A549 (cell line): ENCODE measurements around the gene ADD3. TPM values are rescaled to one million over a fixed set of nuclear protein-coding genes. Genes with fewer than 3 reads are reported as not detected.

Experiments used
- ATAC-seq, 2 experiments: fragments of 200-7000 bp in 1 of 2; fragments of >200 bp in 1 of 2; cut with Nextera tagmentation in 1 of 2; cut with Tn5 transposase in 1 of 2; 3 replicates each; pipeline versions ENCODE4 v1.8.0 to v1.9.1; 2018 to 2020; ENCODE audit warnings: mild to moderate bottlenecking in 1 of 2, moderate library complexity in 1 of 2
- CTCF ChIA-PET: fragments of 300-600 bp; sonication (Branson Sonifier 250); formaldehyde crosslinking; extraction: SDS; loops from one replicate; lab custom pipeline; 2021; ENCODE audit warnings: antibody characterized with exemption, inconsistent platforms; lab: Yijun Ruan, JAX
- POLR2A ChIA-PET: fragments of 350-600 bp; formaldehyde crosslinking; extraction: SDS; loops from one replicate; lab custom pipeline; 2021; ENCODE audit warnings: antibody characterized with exemption, inconsistent platforms; lab: Yijun Ruan, JAX
- DNase-seq, 2 experiments: peaks; one replicate each; pipeline versions ENCODE4 v3.0.0 to v3.0.0-alpha.2; 2011 to 2016; ENCODE audit warnings: low read depth in 1 of 2, low spot score in 1 of 2
- FAIRE-seq: peaks from 2 replicates; lab custom pipeline; 2011; peaks lifted over from hg19 to GRCh38; lab: Jason Lieb, UNC
- H3K27ac ChIP-seq, 2 experiments: fragments of >200 bp; sonication (Bioruptor Twin); formaldehyde crosslinking; 3 replicates each; pipeline ENCODE4 v1.5.1; 2016 to 2017
- H3K4me1 ChIP-seq: fragments of >200 bp; sonication (Bioruptor Twin); formaldehyde crosslinking; 3 replicates; pipeline ENCODE4 v1.6.1; 2016
- H3K4me2 ChIP-seq: fragments of >200 bp; sonication (Bioruptor Twin); formaldehyde crosslinking; 3 replicates; pipeline ENCODE4 v1.6.1; 2016
- H3K4me3 ChIP-seq: fragments of >200 bp; sonication (Bioruptor Twin); formaldehyde crosslinking; 3 replicates; pipeline ENCODE4 v1.5.1; 2016
- H3K9me3 ChIP-seq: fragments of >200 bp; sonication (Bioruptor Twin); formaldehyde crosslinking; 3 replicates; pipeline ENCODE4 v1.6.1; 2016
- BHLHE40 ChIP-seq: IDR thresholded peaks from 2 replicates; pipeline ENCODE4 v1.6.1; 2012; ENCODE audit warnings: low read depth, low read length, inconsistent platforms
- CBX8 ChIP-seq: fragments of 200-600 bp; sonication (generic); IDR thresholded peaks from 2 replicates; pipeline ENCODE4 v1.6.1; 2016
- CHD2 ChIP-seq: fragments of 150-350 bp; IDR thresholded peaks from 2 replicates; pipeline ENCODE4 v1.6.1; 2014; ENCODE audit warnings: low read length; ENCODE audit not compliant: partially characterized antibody
- EHF ChIP-seq: fragments of 250-450 bp; sonication (Bioruptor Pico); IDR thresholded peaks from 2 replicates; pipeline ENCODE4 v1.5.0; 2020; ENCODE audit warnings: mild to moderate bottlenecking
- EHMT2 ChIP-seq: fragments of 200-600 bp; sonication (generic); IDR thresholded peaks from 2 replicates; pipeline ENCODE4 v1.6.1; 2016; ENCODE audit warnings: antibody characterized with exemption, low read depth, mild to moderate bottlenecking, moderate library complexity
- EP300 ChIP-seq, 2 experiments: fragments of >200 bp; sonication (Bioruptor Twin); formaldehyde crosslinking; IDR thresholded peaks; 2 replicates in 1 of 2; 3 replicates in 1 of 2; pipeline ENCODE4 v1.6.1; 2016 to 2017
- FOSL2 ChIP-seq, 2 experiments: fragments of 450-650 bp in 1 of 2; fragments of >200 bp in 1 of 2; sonication (Bioruptor Twin) in 1 of 2; formaldehyde crosslinking; IDR thresholded peaks; 2 replicates each; pipeline versions ENCODE4 v1.5.0 to v1.6.1; 2016 to 2020; ENCODE audit warnings: mild to moderate bottlenecking in 1 of 2, moderate library complexity in 1 of 2
- HEYL ChIP-seq: fragments of 250-450 bp; sonication (Bioruptor Pico); IDR thresholded peaks from 2 replicates; pipeline ENCODE4 v1.8.0; 2021; ENCODE audit warnings: mild to moderate bottlenecking, moderate library complexity
- MAX ChIP-seq: IDR thresholded peaks from 2 replicates; pipeline ENCODE4 v1.6.1; 2012
- NR3C1 ChIP-seq: fragments of >200 bp; sonication (Bioruptor Twin); formaldehyde crosslinking; IDR thresholded peaks from 3 replicates; pipeline ENCODE4 v1.6.1; 2017
- PHF8 ChIP-seq: fragments of 200-600 bp; sonication (generic); IDR thresholded peaks from 2 replicates; pipeline ENCODE4 v1.6.1; 2016; ENCODE audit warnings: low read depth, mild to moderate bottlenecking, antibody characterized with exemption, moderate library complexity, borderline replicate concordance
- POLR2A ChIP-seq: IDR thresholded peaks from 2 replicates; pipeline ENCODE4 v1.6.1; 2012; ENCODE audit warnings: mild to moderate bottlenecking, low read length
- POLR2AphosphoS2 ChIP-seq: conservative IDR thresholded peaks from 2 replicates; pipeline ENCODE4 v1.6.1; 2012; ENCODE audit warnings: low read length, improper control_type of control experiment, inconsistent platforms
- RARB ChIP-seq: fragments of 250-450 bp; sonication (Bioruptor Pico); IDR thresholded peaks from 2 replicates; pipeline ENCODE4 v1.8.0; 2021; ENCODE audit warnings: mild to moderate bottlenecking, moderate library complexity
- REST ChIP-seq: fragments of 200-600 bp; sonication (generic); IDR thresholded peaks from 2 replicates; pipeline ENCODE4 v1.6.1; 2016; ENCODE audit warnings: antibody characterized with exemption, mild to moderate bottlenecking, moderate library complexity
- RFX5 ChIP-seq: fragments of 450-650 bp; IDR thresholded peaks from 2 replicates; pipeline ENCODE4 v1.7.1; 2014; ENCODE audit warnings: antibody characterized with exemption, mild to moderate bottlenecking, moderate library complexity
- TFCP2L1 ChIP-seq: fragments of 250-450 bp; sonication (Bioruptor Pico); IDR thresholded peaks from 2 replicates; pipeline ENCODE4 v1.5.0; 2021; ENCODE audit warnings: mild to moderate bottlenecking
- USF2 ChIP-seq: fragments of 450-650 bp; IDR thresholded peaks from 2 replicates; pipeline ENCODE4 v1.6.1; 2014; ENCODE audit warnings: antibody characterized with exemption
- ZSCAN20 ChIP-seq: fragments of 250-450 bp; sonication (Bioruptor Pico); IDR thresholded peaks from 2 replicates; pipeline ENCODE4 v1.8.0; 2022; ENCODE audit warnings: mild to moderate bottlenecking, moderate library complexity
- WGBS: methylation state at CpG from one replicate; pipeline ENCODE4 v1.1.6; 2017; ENCODE audit errors: missing lambda C conversion rate; 5-methylcytosine and 5-hydroxymethylcytosine counted together
- polyA plus RNA-seq, 4 experiments: library from polyadenylated mRNA; depleted of rRNA in 3 of 4; stranded (reverse); fragments of >200 nt; fragmentation: RNase III in 1 of 4; extraction: RNeasy Plus Mini Kit Qiagen cat#74134 plus additional on column Dnase treatment in 1 of 4; gene quantifications; 2 replicates in 3 of 4; 3 replicates in 1 of 4; pipeline ENCODE4 v1.2.3, GENCODE V29; 2011 to 2017

Gene ADD3
- polyA plus RNA-seq, 2 of the 4 experiments (the other 2 are of a cell fraction) = 9.8 to 48.2 TPM

- H3K9me3 ChIP-seq = no peaks in the 10 kb centered on the region
- no peak for TF ChIP-seq POLR2AphosphoS2
- TF ChIP-seq PHF8 = no peak
- TF ChIP-seq NR3C1 = no peak
- no peak for TF ChIP-seq POLR2A
- no peak for TF ChIP-seq ZSCAN20 (CRISPR knock-in tag)
- no peak for TF ChIP-seq EP300 (IDR thresholded peaks at IDR 0.05)
- TF ChIP-seq CHD2 = no peak
- TF ChIP-seq, all 56 proteins: peak for 0
- DNase-seq = no peak
- Histone ChIP-seq H3K27ac (no peak overlapping the region), H3K4me1 (peaks cover 17% of the 10 kb centered on the region; the same call in 1 of the 3 replicates), H3K4me2 (peak overlapping the region; percentile 3; the same call in 1 of the 3 replicates), H3K4me3 (no peak overlapping the region)
- no peak for ATAC-seq
- ChIA-PET CTCF (interaction anchor here (1.8 kb wide), 1 partner anchor 10 kb away, joined by 4 read pairs; no protein-coding TSS in a partner anchor), POLR2A (no interaction called here)
- WGBS = 35% methylated on average over 13 of the region's 13 CpGs
- FAIRE-seq = no peak
Observed at GRCh38 chr10:110170142-110170971, 162.6 kb downstream of the ADD3 start.

- WGBS = 43% methylated on average over 6 of the region's 6 CpGs
Observed at GRCh38 chr10:110171032-110171431, 163.2 kb downstream of the ADD3 start.

GRCh38 chr10:110172155-110172554 lies 164.4 kb downstream of the ADD3 start:
- FAIRE-seq (peak; percentile 43), DNase-seq (peak; percentile 23 to 58), ATAC-seq (peak in 1 of 2 experiments; percentile 60; a peak in 2 of 6 replicates)
- no peak for TF ChIP-seq FOSL2 (IDR thresholded peaks at IDR 0.05)
- TF ChIP-seq FOSL2 (CRISPR knock-in tag; IDR thresholded peaks at IDR 0.05) = no peak
- no peak for TF ChIP-seq EHF (CRISPR knock-in tag)
- TF ChIP-seq RFX5 = no peak
- no peak for TF ChIP-seq TFCP2L1 (CRISPR knock-in tag)
- TF ChIP-seq USF2 = peak; percentile 66
- Histone ChIP-seq H3K27ac (no peak overlapping the region), H3K9me3 (no peaks in the 10 kb centered on the region), H3K4me2 (peak overlapping the region; percentile 32; the same call in 2 of the 3 replicates), H3K4me1 (peaks cover 17% of the 10 kb centered on the region; the same call in 1 of the 3 replicates), H3K4me3 (no peak overlapping the region)
- WGBS = 22% methylated on average over 5 of the region's 5 CpGs
- POLR2A ChIA-PET = no interaction called here
- CTCF ChIA-PET = interaction anchor here (0.7 to 1.8 kb wide), 2 partner anchors 9 to 11 kb away, joined by 3 to 4 read pairs; no protein-coding TSS in a partner anchor

More at GRCh38 chr10:110171032-110171431, 163.2 kb downstream of the ADD3 start:
- Histone ChIP-seq H3K4me3 (no peak overlapping the region), H3K9me3 (no peaks in the 10 kb centered on the region), H3K27ac (no peak overlapping the region), H3K4me2 (peak overlapping the region; percentile 3; the same call in 1 of the 3 replicates), H3K4me1 (peaks cover 17% of the 10 kb centered on the region; the same call in 1 of the 3 replicates)
- POLR2A ChIA-PET = no interaction called here
- no peak for FAIRE-seq
- no peak for ATAC-seq
- TF ChIP-seq BHLHE40 (no peak), EHMT2 (no peak), RARB (CRISPR knock-in tag) (no peak), MAX (no peak), RFX5 (no peak), CBX8 (no peak), HEYL (CRISPR knock-in tag) (no peak), REST (no peak)
- CTCF ChIA-PET = interaction anchor here (1.8 kb wide), 1 partner anchor 10 kb away, joined by 4 read pairs; no protein-coding TSS in a partner anchor
- DNase-seq = no peak
